HG03139 (cell line): ENCODE results near the gene RBM33.
"Not testable (repeated sequence)": the region's sequence is repeated elsewhere in the genome, so short reads cannot be mapped to it uniquely, and the experiment has no call there.

Experiments used
- ATAC-seq: cut with Tn5 transposase; IDR thresholded peaks from one replicate; pipeline ENCODE4 v1.9.1; 2021; ENCODE audit not compliant: unreplicated experiment

Gene RBM33

DNA sequence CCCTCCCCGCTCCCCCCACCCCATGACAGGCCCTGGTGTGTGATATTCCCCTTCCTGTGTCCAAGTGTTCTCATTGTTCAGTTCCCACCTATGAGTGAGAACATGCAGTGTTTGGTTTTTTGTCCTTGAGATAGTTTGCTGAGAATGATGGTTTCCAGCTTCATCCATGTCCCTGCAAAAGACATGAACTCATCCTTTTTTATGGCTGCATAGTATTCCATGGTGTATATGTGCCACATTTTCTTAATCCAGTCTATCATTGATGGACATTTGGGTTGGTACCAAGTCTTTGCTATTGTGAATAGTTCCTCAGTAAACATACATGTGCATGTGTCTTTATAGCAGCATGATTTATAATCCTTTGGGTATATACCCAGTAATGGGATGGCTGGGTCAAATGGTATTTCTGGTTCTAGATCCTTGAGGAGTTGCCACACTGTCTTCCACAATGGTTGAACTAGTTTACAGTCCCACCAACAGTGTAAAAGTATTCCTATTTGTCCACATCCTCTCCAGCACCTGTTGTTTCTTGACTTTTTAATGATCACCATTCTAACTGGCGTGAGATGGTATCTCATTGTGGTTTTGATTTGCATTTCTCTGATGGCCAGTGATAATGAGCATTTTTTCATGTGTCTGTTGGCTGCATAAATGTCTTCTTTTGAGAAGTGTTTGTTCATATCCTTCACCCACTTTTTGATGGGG, 42.3 kb downstream of the RBM33 start:
- not testable (repeated sequence) for ATAC-seq

GRCh38 chr7:155688237-155688636, 43.8 kb downstream of the RBM33 start:
- not testable (repeated sequence) for ATAC-seq

GRCh38 chr7:155690655-155691054, 46.2 kb downstream of the RBM33 start:
- not testable (repeated sequence) for ATAC-seq

DNA sequence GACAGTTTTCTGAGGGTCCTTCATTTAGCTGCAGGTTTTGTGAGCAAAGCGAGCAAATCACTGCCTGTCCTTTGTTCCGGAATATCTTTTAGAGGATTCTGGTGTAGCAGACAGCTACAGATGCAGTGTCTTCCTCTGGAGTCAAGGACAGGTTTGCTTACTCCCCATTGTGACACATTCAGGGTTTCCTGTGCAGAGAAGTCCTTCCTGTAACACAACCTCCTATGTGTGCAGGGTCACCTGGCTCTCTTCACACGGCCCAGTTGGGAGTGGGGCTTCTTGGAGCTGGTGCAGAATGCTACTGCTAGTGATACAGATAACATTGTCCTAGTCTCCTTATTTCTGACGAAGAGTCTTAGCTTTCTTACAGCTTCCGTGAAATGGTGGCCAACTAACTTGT, 47.9 kb downstream of the RBM33 start:
- no peak for ATAC-seq

DNA sequence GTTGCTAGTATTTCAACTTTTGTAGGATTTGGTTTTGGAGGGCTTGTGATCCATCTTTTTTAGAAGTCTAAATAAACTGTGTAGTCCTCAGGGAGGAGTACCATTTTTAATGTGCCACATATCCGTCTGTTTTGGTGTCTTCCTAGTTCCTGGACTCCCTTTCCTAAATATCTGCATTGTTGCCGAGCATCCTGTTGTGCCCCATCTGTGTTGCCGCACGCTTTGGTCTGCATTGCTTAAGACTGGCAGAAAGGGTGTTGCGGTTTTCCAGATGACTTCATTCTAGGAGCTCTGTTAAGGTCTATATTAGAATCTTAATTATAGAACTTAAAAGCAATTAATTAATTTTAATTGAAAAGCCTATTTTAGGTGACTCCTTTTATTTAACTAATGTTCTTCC, 49.4 kb downstream of the RBM33 start:
- ATAC-seq: no peak

- ATAC-seq: no peak
These were observed 50.4 kb downstream of the RBM33 start for GRCh38 chr7:155694851-155695250.

- no peak for ATAC-seq
These were observed 52.3 kb downstream of the RBM33 start for GRCh38 chr7:155696747-155697146.

- ATAC-seq: no peak
These were observed 54.2 kb downstream of the RBM33 start for GRCh38 chr7:155698633-155699032.

GRCh38 chr7:155699180-155699579, 54.7 kb downstream of the RBM33 start:
- ATAC-seq: no peak

GRCh38 chr7:155700847-155701246, 56.4 kb downstream of the RBM33 start:
- no peak for ATAC-seq

GRCh38 chr7:155701972-155702544, 57.6 kb downstream of the RBM33 start:
- no peak for ATAC-seq

DNA sequence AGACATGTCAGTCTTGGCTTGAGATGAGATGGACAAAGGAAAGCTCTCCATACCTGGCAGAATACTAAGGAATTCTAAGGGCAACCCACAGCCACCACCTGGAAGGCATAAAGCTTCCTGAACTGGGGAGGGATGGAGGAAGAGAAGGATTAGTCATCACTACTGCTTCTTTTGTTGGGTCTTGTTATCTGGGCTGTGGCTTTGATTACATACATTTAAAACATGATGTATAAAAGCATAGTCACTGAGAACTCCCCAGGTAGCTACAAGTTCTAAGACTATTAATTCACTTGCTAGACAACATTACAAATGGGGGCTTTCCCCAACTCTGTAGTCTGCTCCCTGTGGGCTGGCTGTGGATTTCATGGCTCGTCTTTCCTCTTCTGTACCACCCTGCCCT, 58.2 kb downstream of the RBM33 start:
- no peak for ATAC-seq

DNA sequence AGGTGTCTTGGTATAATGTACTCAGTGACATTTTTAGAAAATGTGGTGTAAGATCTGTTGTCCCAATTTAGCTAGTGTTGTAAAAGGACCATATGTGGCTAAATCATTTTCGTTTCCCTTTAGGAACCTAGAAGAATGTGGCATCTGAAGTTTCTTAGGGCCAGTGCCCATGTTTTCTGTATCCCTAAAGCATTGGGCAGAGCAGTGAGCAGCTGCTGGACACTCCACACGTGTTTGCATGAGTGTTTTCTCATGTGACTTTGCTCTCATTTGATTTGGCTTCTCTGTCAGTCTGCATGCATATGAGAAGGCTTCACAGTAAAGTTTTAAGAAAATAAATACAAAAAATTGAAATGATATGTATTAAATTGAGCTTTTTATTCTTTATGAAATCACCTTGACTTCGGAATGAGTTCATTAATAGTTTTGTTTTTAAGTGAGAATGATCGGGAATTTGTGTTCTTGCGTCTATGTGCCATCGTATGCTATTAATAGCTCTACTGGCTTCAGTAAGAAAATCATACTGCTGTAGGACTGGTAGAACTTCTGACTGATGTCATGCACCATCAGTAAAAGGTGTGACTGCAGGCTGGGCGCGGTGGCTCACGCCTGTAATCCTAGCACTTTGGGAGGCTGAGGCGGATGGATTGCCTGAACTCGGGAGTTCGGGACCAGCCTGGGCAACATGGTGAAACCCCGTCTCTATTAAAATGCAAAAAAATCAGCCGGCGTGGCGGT, 61.3 kb downstream of the RBM33 start:
- no peak for ATAC-seq

DNA sequence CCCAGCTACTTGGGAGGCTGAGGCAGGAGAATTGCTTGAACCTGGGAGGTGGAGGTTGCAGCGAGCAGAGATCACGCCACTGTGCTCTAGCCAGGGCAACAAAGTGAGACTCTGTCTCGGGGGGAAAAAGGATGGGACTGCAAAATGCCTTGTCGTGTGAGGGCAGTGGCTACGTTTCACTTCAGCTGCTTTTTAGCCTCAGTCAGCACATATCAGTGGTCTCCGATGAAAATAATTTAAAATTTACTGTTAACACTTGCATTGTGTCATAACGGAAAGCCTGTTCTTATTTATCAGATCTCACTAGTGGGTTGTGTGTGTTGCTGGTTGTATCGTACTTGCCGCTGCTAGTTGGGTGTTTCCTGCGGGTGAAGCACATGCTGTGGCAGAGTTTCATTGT, 61.9 kb downstream of the RBM33 start:
- no peak for ATAC-seq

DNA sequence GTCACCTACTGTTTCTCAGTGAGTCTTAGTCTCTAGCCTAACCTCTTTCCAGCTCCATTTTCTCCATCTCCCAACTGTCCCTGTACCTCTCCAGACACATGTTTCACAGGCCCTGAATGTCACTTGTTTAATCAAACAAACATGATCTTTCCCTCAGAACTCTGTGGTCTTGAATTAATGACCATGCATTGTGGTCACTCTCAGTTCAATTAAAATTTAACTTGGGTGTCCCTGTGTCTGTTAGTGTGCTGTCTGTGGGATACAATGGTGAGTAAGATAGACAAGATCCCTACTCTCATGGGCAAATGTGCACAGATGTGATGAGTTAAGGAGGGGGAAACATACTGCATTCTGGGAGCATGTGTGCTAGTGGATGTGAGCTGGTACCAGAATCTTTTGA, 65.0 kb downstream of the RBM33 start:
- peak; percentile 64 for ATAC-seq

DNA sequence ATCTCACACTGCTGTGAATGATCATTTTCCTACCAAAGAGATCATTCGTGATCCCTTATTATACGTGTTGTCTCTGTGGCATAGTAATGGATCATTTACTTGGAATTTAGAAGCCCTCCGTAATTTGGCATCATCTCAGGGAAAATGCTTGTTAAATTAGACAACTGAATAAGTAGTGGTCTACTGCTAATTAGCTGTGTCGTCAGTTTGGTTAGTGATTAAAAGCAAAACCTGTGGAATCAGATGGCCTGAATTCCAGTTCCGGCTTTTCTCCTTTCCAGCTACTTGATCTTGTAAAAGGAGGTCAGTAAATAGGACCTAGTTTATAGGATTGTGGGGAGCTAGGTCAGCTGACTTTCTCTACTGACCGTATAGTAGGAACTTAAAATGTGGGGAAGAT, 65.6 kb downstream of the RBM33 start:
- ATAC-seq: no peak

DNA sequence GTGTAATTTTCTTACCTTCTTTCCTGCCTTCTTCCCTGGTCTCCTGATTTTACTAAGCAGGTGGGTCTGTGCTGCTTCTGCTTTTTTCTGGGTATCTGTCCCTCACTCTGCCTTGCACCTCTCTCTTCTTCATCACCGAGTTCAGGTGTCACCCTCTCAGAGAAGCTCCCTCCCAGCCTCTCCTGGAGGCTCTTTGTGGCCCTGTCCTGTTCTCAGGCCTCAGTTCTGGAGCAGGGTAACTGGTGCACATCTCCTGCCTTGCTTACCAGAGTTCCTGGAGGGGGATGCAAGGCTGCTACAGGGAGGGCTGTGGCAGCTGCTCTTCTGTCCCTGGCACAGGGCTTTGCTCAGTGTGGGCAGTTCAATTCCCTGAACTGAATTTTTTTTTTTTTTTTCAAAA, 66.1 kb downstream of the RBM33 start:
- peak; percentile 69 for ATAC-seq

DNA sequence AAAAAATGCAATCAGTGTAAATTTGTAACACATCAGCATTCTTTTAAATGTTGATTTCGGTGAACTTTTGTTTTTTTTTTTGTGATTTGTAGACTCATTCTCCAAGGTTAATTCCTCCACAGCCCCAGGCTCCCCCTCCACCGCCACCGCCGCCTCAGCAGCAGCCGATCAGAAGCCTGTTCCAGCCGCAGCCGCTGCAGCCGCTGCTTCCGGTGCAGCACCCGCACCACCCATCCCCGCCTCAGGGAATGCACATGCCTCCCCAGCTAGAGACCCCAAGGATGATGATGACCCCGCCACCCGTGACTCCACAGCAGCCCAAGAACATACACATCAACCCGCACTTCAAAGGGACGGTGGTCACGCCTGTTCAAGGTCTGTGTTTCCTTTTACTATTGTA, 66.6 kb downstream of the RBM33 start:
- ATAC-seq: no peak

DNA sequence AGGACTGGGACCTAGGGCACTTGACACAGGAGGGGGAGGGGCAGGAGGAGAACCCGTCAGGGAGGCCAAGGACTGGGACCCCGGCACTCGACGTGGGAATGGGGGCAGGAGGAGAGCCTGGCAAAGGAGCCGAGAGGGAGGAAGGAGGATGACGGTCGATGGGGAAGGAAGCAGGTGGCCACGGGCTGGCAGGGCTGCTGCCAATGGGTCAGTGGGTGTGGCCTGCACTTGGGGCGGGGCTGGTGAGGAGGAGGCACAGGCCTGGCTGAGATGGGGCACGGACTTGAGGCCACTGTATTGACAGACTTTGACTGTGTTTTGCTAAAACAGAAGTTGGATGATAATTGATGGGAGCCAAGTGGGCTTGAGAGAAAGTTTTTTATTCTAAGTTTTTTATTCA, 68.9 kb downstream of the RBM33 start:
- ATAC-seq: no peak

GRCh38 chr7:155714702-155715101, 70.2 kb downstream of the RBM33 start:
- ATAC-seq: no peak

GRCh38 chr7:155715111-155715805, 70.8 kb downstream of the RBM33 start:
- ATAC-seq: no peak
